GM19099 (cell line): ENCODE data around the gene NSMF.
A peak's percentile ranks its signal among the peaks of the same experiment; 100 is the strongest.

Experiments used
- POLR2A ChIP-seq: IDR thresholded peaks from 3 replicates; pipeline ENCODE4 v1.6.1; 2011; ENCODE audit warnings: low read depth; ENCODE audit not compliant: insufficient read length; ENCODE audit errors: extremely low read depth

NSMF gene, protein sequence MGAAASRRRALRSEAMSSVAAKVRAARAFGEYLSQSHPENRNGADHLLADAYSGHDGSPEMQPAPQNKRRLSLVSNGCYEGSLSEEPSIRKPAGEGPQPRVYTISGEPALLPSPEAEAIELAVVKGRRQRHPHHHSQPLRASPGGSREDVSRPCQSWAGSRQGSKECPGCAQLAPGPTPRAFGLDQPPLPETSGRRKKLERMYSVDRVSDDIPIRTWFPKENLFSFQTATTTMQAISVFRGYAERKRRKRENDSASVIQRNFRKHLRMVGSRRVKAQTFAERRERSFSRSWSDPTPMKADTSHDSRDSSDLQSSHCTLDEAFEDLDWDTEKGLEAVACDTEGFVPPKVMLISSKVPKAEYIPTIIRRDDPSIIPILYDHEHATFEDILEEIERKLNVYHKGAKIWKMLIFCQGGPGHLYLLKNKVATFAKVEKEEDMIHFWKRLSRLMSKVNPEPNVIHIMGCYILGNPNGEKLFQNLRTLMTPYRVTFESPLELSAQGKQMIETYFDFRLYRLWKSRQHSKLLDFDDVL

GRCh38 chr9:137459152-137459600 is at the start of gene NSMF:
Gene NSMF, minus strand, starts transcription at chr9:137459334. Its CDS starts 232 bp downstream, at chr9:137459102.
- TF ChIP-seq POLR2A, result peak; percentile 70

DNA sequence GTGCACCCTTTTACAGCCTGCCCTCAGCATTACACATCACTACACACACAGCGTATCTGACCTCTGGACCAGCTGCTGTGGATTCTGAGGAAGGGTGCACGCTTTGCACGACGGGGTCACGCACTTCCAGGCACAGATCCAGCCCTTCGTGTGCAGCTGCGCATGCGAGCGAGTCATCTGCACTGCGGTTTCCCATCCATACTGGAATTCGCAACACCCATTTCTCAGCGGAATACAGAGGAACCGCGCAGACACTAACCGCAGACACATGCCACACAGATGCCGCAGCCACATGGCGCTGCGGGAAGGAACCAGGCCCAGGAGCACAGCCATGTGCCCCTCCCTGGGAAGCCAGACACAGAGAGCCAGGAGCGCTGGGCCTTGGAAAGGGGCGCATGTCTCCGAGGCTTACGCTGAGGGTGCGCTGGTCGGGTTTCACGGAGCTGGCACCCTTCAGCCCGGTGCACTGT is 47.6 kb upstream of the NSMF start:
- no peak for TF ChIP-seq POLR2A

DNA sequence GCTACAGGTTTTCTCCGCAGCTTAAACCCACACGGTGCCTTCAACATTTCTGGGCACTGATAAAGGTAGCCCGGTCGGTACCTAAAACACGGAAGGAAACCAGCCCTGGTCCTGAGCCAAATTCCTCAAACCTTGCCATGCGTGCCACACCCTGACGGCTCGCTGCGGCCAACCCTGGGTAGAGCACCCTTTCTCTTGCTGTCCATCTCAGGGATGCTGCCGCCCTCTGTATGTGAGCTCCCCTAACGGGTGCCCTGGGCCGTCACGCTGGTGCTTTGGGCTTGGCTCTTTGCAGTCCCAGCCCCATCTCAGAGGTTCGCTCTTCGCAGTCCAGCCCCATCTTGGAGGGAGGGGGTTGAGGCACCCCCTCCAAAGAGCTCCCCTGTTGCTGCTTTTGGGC is 47.1 kb upstream of the NSMF start:
- no peak for TF ChIP-seq POLR2A

DNA sequence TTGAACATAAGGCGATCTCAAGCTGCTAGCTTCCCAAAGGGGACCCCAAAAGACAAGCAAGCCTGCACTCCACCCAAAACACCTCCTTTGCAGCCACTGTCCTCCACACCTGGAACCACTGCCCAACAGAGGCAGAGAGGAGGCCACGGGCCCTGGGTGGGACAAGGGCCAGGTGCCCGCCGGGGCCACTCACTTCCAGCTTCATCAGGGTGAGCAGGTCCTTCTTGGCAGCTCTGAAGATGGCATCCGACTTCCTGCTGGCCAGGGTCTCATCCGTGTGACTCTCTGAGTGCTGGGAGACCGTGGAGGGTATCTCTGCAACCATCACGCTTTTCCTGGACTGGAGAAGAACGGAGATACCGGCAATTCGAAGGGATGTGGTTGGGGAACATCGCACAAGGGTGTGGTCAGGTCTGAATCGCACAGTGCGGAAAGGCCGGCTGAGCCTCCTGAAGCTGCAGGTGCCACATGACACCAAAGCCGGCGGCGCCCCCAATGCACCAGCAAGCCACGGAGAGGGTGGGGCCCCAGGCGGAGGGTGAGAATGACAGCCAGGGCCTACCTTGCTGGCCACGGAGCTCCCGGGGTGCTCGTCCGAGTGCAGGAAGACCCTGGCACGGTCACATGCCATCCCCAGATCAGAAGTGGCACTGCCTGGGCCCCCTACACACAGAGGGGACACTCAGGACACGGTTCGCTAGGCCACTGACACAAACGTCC is 46.4 kb upstream of the NSMF start:
- TF ChIP-seq POLR2A, result no peak

GRCh38 chr9:137504432-137504777 is 45.3 kb upstream of the NSMF start:
- TF ChIP-seq POLR2A, result no peak

DNA sequence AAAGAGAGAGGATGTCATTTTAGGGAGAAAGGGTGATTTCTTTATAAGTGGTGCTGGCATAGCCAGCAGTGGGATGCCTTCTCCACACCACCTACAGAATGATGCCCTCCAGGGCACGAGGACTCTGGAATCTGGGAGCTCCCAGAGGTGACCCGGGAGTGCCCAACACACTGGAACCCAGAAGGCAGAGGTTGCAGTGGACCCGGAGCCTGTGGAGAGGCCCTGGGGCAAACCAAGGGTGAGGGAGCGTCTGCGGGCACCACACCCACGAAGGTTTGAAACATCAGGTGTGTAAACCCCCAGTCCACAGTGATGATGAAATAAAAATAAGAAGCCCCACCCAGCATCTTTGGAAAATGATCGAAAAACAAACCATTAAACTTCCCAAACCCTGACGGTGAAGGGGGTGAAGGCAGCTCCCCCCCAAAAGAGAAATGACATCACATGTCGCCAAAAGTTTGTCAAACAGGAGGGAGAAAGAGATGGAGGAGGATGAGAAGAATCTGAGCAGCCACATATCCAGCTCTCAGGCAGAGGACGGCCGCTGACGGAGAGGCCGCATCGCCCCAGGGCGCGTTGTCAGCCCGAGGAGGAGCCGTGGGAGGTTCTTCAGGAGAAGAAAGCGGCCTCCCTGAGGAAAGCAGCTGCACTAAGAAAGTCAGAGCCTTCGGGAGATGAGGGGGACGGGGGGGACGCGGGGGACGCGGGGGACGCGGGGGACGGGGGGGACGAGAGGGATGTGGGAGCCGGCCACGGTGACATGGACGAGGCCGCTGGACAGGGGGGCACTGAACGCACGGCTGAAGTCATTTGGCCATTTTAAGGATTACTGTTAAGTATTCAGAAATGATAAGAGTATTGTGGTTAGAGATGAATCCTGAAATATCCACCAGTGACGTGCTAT is 43.1 kb upstream of the NSMF start:
- no peak for TF ChIP-seq POLR2A

DNA sequence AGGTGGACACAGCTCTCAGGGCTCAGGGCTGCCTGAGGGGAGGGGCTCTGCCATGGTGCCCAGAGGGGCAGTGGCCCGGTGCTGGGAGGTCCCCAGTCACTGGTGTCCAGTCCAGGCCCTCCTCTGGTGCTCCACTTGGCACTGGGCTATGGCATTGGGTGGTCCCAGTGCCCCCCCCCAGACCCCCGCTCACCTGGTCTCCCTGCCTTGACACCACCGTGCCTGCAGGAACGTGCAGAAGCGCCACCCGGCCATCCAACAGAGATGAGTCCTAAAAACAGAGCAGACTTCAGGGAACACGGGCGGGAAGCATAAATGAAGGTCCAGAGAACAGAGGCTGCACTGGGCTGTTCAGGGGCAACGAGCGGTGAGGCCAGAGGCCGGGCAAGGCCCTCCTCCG is 42.3 kb upstream of the NSMF start:
- TF ChIP-seq POLR2A, result no peak

DNA sequence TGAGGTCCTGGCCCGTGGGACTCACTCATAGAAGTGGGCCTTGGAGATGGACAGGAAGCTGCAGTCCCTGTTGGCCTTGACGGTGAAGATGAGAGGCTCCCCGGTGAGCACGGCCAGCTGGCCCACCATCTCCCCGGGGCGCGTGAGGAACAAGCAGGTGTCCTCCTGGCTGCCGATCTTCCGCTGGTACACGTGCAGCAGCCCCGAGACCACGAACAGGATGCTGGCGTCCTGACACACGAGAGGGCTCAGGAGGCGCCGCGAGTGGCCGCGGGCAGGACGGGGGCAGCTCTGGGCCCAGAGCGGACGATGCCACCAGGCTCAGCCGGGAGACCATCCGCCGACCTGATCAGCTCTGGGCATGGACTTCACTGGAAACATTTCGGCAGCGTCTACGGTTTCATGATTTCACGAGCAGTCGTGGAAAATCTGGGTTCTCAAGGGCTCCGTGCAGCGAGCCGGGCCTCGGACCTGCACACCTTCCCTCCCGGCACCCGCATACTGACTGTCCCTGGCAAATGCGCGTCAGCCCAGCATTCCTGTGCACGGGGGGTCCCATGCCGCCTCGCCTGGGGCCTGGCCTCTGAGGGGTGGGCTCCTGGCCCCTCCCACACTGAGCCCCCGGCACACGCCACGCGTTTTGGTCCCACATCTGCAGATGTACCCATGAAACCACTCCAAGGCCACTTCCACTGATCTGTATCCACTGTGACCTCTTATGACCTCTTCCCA is 41.7 kb upstream of the NSMF start:
- no peak for TF ChIP-seq POLR2A

GRCh38 chr9:137499858-137500661 is 40.9 kb upstream of the NSMF start:
- TF ChIP-seq POLR2A, result no peak

GRCh38 chr9:137499416-137499815 is 40.3 kb upstream of the NSMF start:
- TF ChIP-seq POLR2A, result no peak

- TF ChIP-seq POLR2A, result no peak
Observed at GRCh38 chr9:137498720-137499150, 39.6 kb upstream of the NSMF start.

DNA sequence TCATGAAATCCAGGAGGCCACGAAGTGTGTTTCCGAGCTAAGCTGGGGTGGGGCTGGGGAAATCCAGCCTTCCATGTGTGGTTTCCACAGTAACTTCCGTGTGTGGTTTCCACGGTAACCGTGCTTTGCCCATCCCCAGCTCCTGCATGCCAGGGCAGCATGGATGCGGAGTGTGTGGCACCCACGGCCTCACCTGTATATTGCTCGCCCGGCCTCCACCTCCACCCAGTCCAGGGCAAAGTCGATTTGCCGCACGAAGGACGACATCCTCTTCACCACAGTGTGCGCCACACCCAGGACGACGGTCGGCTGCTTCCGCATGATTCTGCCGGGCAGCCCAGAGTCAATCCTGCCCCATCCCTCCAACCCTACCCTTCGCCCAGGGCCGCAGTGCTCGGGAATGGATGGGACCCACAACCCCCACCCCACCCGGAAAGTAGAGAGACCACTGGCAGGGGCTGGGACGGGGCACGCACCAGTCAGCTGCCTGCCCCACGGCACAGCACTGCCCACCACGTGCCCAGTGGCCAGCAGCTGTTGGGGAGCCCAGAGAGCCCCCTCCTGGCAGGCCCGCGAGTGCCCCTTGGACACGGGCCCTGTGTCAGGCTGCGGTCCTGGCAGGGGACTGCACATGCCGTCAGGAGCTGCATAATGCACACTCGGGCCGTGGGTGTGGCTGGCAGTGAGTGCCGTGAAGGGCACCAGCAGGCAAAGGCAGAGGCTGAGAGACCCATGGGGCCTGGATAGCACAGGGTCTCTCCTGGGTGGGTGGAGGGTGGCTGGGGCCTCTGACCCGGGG is 39.0 kb upstream of the NSMF start:
- TF ChIP-seq POLR2A, result no peak
